Brain microvascular endothelial cell (primary cell): ENCODE data around the gene ZNF462.

Source experiments
- DNase-seq: peaks from one replicate; pipeline ENCODE4 v3.0.0-alpha.2; 2020
- H3K27ac ChIP-seq: fragments of 250-450 bp; sonication (Bioruptor Pico); 2 replicates; pipeline ENCODE4 v1.5.1; 2020; ENCODE audit warnings: mild to moderate bottlenecking, moderate library complexity
- H3K27me3 ChIP-seq: fragments of 250-450 bp; sonication (Bioruptor Pico); replicated peaks from 2 replicates; pipeline ENCODE4 v1.5.1; 2020; ENCODE audit warnings: mild to moderate bottlenecking
- H3K36me3 ChIP-seq: fragments of 250-450 bp; sonication (Bioruptor Pico); replicated peaks from 2 replicates; pipeline ENCODE4 v1.5.1; 2020; ENCODE audit warnings: mild to moderate bottlenecking
- H3K4me3 ChIP-seq: 2 replicates; pipeline ENCODE4 v1.5.1; 2011; ENCODE audit warnings: low read depth, mild to moderate bottlenecking, control low read depth, low read length, moderate library complexity
- in situ Hi-C: cut with HindIII; loops from 2 replicates; pipeline ENCODE4 v1.10.0; 2017; ENCODE audit warnings: low sequenced_read_pairs, low pct_ligation_motif_present
- TF ChIP-seq, protein P1 (sequence below): IDR thresholded peaks from 2 replicates; pipeline ENCODE4 v1.5.1; 2011; ENCODE audit warnings: low read depth, mild to moderate bottlenecking, moderate library complexity, low read length, control low read depth, inconsistent platforms; ENCODE audit errors: missing control alignments

ZNF462 gene

GRCh38 chr9:106947106-106947900, 84.3 kb downstream of the ZNF462 start:
- peak; percentile 60 for DNase-seq

GRCh38 chr9:106953174-106953573, 90.2 kb downstream of the ZNF462 start:
- Histone ChIP-seq H3K4me3 (no peak overlapping the region), H3K27ac (no peak overlapping the region), H3K36me3 (no peaks in the 10 kb centered on the region), H3K27me3 (no peaks in the 10 kb centered on the region)
- TF ChIP-seq, protein P1, sequence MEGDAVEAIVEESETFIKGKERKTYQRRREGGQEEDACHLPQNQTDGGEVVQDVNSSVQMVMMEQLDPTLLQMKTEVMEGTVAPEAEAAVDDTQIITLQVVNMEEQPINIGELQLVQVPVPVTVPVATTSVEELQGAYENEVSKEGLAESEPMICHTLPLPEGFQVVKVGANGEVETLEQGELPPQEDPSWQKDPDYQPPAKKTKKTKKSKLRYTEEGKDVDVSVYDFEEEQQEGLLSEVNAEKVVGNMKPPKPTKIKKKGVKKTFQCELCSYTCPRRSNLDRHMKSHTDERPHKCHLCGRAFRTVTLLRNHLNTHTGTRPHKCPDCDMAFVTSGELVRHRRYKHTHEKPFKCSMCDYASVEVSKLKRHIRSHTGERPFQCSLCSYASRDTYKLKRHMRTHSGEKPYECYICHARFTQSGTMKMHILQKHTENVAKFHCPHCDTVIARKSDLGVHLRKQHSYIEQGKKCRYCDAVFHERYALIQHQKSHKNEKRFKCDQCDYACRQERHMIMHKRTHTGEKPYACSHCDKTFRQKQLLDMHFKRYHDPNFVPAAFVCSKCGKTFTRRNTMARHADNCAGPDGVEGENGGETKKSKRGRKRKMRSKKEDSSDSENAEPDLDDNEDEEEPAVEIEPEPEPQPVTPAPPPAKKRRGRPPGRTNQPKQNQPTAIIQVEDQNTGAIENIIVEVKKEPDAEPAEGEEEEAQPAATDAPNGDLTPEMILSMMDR: no peak
- peak; percentile 40 for DNase-seq
- in situ Hi-C loops: no loop called here

More at GRCh38 chr9:106947106-106947900, 84.3 kb downstream of the ZNF462 start:
- no peaks in the 10 kb centered on the region for H3K36me3 ChIP-seq
- in situ Hi-C loops: no loop called here
- TF ChIP-seq, protein P1: no peak
- peak overlapping the region; percentile 91 for H3K27ac ChIP-seq
- H3K4me3 ChIP-seq: no peak overlapping the region
- H3K27me3 ChIP-seq: no peaks in the 10 kb centered on the region

DNA sequence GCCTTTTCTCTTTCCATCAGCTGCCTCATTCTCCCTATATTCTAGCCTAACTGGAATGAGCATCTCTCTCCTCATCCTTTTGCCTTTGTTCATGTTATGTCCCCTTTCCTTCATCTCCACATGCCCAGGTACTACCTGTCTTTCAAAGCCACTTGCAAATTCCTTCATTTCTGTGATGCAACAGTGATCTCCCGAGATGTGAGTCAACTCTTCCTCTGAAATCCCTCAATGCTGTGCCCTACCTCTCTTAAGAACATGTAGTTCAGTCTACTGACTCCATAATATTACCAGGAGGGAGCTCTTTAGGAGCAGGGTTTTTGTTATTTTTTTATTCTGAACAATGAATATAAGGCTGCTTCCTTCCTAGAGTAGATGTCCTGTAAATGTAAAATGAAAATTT, 91.6 kb downstream of the ZNF462 start:
- Histone ChIP-seq H3K27ac (no peak overlapping the region), H3K27me3 (no peaks in the 10 kb centered on the region), H3K36me3 (no peaks in the 10 kb centered on the region), H3K4me3 (no peak overlapping the region)
- DNase-seq: no peak
- TF ChIP-seq, protein P1: no peak
- in situ Hi-C loops: no loop called here

- no peak overlapping the region for H3K27ac ChIP-seq
- TF ChIP-seq, protein P1: no peak
- no peaks in the 10 kb centered on the region for H3K36me3 ChIP-seq
- DNase-seq: no peak
- no peaks in the 10 kb centered on the region for H3K27me3 ChIP-seq
- in situ Hi-C loops: no loop called here
- H3K4me3 ChIP-seq: no peak overlapping the region
Measured at GRCh38 chr9:106954974-106955850, 92.2 kb downstream of the ZNF462 start.

GRCh38 chr9:106956971-106957370, 94.0 kb downstream of the ZNF462 start:
- no peak for DNase-seq
- TF ChIP-seq, protein P1: no peak
- H3K36me3 ChIP-seq: no peaks in the 10 kb centered on the region
- no peak overlapping the region for H3K27ac ChIP-seq
- H3K4me3 ChIP-seq: no peak overlapping the region
- no peaks in the 10 kb centered on the region for H3K27me3 ChIP-seq
- in situ Hi-C loops: no loop called here
